ENCODE data around the gene INHBC.
"Not testable (repeated sequence)": the region's sequence is repeated elsewhere in the genome, so short reads cannot be mapped to it uniquely, and the experiment has no call there.

The INHBC gene

GRCh38 chr12:57404966-57405640 lies 29.5 kb upstream of the INHBC start:
- peak; percentile 19 for DNase-seq (ENCODE audit: extremely low read depth, insufficient read length)
- TF ChIP-seq, protein P1, sequence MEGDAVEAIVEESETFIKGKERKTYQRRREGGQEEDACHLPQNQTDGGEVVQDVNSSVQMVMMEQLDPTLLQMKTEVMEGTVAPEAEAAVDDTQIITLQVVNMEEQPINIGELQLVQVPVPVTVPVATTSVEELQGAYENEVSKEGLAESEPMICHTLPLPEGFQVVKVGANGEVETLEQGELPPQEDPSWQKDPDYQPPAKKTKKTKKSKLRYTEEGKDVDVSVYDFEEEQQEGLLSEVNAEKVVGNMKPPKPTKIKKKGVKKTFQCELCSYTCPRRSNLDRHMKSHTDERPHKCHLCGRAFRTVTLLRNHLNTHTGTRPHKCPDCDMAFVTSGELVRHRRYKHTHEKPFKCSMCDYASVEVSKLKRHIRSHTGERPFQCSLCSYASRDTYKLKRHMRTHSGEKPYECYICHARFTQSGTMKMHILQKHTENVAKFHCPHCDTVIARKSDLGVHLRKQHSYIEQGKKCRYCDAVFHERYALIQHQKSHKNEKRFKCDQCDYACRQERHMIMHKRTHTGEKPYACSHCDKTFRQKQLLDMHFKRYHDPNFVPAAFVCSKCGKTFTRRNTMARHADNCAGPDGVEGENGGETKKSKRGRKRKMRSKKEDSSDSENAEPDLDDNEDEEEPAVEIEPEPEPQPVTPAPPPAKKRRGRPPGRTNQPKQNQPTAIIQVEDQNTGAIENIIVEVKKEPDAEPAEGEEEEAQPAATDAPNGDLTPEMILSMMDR (IDR thresholded peaks at IDR 0.05; ENCODE audit: insufficient read depth, low read length, poor library complexity, severe bottlenecking): no peak
- H3K4me3 ChIP-seq (replicated peaks; ENCODE audit: low read depth, low read length): no peak overlapping the region
- no peaks in the 10 kb centered on the region for H3K27me3 ChIP-seq (replicated peaks; ENCODE audit: control insufficient read depth, insufficient read depth, low read length)
- H3K36me3 ChIP-seq (ENCODE audit: control insufficient read depth, insufficient read depth, low read length): no peaks in the 10 kb centered on the region

- H3K36me3 ChIP-seq (ENCODE audit: control insufficient read depth, insufficient read depth, low read length): no peaks in the 10 kb centered on the region
- TF ChIP-seq, protein P1 (IDR thresholded peaks at IDR 0.05; ENCODE audit: insufficient read depth, low read length, poor library complexity, severe bottlenecking): no peak
- no peak for DNase-seq (ENCODE audit: extremely low read depth, insufficient read length)
- no peaks in the 10 kb centered on the region for H3K27me3 ChIP-seq (replicated peaks; ENCODE audit: control insufficient read depth, insufficient read depth, low read length)
- no peak overlapping the region for H3K4me3 ChIP-seq (replicated peaks; ENCODE audit: low read depth, low read length)
Measured at GRCh38 chr12:57410534-57410933, 24.1 kb upstream of the INHBC start.

- not testable (repeated sequence) for DNase-seq (ENCODE audit: extremely low read depth, insufficient read length); H3K36me3 ChIP-seq (ENCODE audit: control insufficient read depth, insufficient read depth, low read length); H3K27me3 ChIP-seq (replicated peaks; ENCODE audit: control insufficient read depth, insufficient read depth, low read length); H3K4me3 ChIP-seq (replicated peaks; ENCODE audit: low read depth, low read length)
Measured at GRCh38 chr12:57414160-57414559, 20.4 kb upstream of the INHBC start.

DNA sequence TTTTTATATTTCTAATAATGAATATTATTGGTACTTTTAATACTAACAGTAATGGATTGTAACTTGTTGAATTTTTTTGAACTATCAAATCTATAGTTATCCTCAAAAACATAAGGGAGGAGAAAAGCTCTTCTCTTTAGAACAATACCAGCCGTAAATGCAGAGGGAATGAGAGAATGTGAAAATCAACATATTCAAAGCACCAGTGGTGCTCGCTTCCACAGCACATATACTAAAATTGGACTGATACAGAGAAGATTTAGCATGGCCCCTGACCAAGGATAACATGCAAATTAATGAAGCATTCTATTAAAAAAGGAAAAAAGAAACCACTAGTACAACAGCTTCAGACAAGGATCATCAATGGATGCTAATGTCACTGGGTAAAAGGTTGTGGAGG lies 19.5 kb upstream of the INHBC start:
- TF ChIP-seq, protein P1 (IDR thresholded peaks at IDR 0.05; ENCODE audit: insufficient read depth, low read length, poor library complexity, severe bottlenecking): no peak
- Histone ChIP-seq H3K36me3 (ENCODE audit: control insufficient read depth, insufficient read depth, low read length) (no peaks in the 10 kb centered on the region; the same call in 1 of the 2 replicates), H3K4me3 (replicated peaks; ENCODE audit: low read depth, low read length) (no peak overlapping the region)

DNA sequence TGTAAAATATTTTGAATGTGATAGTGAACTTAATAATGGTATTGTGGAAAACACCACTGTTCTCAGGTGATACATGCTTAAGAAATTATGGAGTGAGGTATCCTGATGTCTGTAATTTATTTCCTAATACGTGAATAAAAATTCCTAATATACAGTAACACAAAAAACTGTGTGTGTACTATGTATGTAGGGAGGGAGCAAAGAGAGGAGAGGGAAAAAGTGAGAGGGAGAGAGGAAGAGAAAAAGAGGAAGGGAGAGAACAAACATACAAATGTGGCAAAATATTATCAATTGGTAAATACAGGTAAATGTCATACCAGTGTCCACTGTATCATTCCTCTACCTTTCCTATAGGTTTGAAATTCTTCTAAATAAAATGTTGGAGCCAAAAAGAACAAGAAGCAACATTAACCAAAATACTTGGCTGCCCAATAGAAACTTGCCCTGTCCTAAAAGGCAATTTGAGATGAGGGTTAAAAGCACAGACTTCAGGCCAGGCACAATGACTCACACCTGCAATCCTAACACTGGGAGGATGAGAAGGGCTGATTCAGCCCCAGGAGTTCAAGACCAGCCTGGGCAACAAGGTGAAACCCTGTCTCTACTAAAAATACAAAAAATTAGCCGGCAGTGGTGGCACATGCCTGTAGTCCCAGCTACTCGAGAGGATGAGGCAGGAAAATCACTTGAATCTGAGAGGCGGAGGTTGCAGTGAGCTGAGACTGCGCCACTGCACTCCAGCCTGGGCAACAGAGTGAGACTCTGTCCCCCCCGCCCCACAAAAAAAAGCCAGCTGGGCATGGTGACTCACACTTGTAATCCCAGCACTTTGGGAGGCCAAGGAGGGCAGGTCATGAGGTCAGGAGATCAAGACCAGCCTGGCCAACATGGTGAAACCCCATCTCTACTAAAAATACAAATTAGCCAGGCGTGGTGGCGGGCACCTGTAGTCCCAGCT lies 18.3 kb upstream of the INHBC start:
- H3K36me3 ChIP-seq (ENCODE audit: control insufficient read depth, insufficient read depth, low read length): no peaks in the 10 kb centered on the region; the same call in 1 of the 2 replicates
- DNase-seq (ENCODE audit: extremely low read depth, insufficient read length): no peak
- H3K4me3 ChIP-seq (replicated peaks; ENCODE audit: low read depth, low read length): no peak overlapping the region
- no peaks in the 10 kb centered on the region for H3K27me3 ChIP-seq (replicated peaks; ENCODE audit: control insufficient read depth, insufficient read depth, low read length)
- TF ChIP-seq, protein P1 (IDR thresholded peaks at IDR 0.05; ENCODE audit: insufficient read depth, low read length, poor library complexity, severe bottlenecking): no peak

More for the DNA sequence above, 19.5 kb upstream of the INHBC start:
- no peak for DNase-seq (ENCODE audit: extremely low read depth, insufficient read length)
- H3K27me3 ChIP-seq (replicated peaks; ENCODE audit: control insufficient read depth, insufficient read depth, low read length): no peaks in the 10 kb centered on the region

DNA sequence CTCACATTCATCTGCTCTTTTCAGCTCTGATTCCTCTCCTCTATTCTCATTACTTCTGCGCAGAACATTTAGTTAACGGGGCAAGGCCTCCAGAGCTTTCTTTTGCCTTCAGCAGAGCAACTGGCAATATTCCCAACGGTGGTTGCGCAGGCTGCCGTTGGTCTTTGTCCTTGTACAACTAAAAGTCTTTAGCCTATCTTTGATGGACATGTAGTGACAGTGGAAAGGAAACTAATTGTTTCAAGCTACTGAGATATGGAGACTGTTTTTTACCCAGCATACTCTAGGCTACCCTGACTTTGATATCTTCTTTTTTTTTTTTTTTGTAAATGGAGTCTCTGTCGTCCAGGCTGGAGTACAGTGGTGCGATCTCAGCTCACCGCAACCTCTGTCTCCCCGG lies 16.3 kb upstream of the INHBC start:
- Histone ChIP-seq H3K27me3 (replicated peaks; ENCODE audit: control insufficient read depth, insufficient read depth, low read length) (no peaks in the 10 kb centered on the region), H3K4me3 (replicated peaks; ENCODE audit: low read depth, low read length) (no peak overlapping the region), H3K36me3 (ENCODE audit: control insufficient read depth, insufficient read depth, low read length) (no peaks in the 10 kb centered on the region; the same call in 1 of the 2 replicates)
- DNase-seq (ENCODE audit: extremely low read depth, insufficient read length): no peak
- TF ChIP-seq, protein P1 (IDR thresholded peaks at IDR 0.05; ENCODE audit: insufficient read depth, low read length, poor library complexity, severe bottlenecking): no peak
